Glutamatergic neuron (in vitro differentiated cells): Measurements from ENCODE around the gene PIP4K2A. TPM values are rescaled to one million over a fixed set of nuclear protein-coding genes. Genes with fewer than 3 reads are reported as not detected.

Experiments used
- DNase-seq: peaks from one replicate; pipeline ENCODE4 v3.0.0; 2022
- H3K27ac Mint-ChIP-seq: one replicate; pipeline ENCODE4 v1.8.0; 2020; ENCODE audit warnings: mild to moderate bottlenecking, mixed read lengths, inconsistent platforms; ENCODE audit not compliant: unreplicated experiment
- H3K27me3 Mint-ChIP-seq: one replicate; pipeline ENCODE4 v1.8.0; 2020; ENCODE audit warnings: mild to moderate bottlenecking, moderate library complexity, mixed read lengths, inconsistent platforms; ENCODE audit not compliant: unreplicated experiment
- H3K36me3 Mint-ChIP-seq: one replicate; pipeline ENCODE4 v1.8.0; 2020; ENCODE audit warnings: mild to moderate bottlenecking, mixed read lengths, inconsistent platforms; ENCODE audit not compliant: unreplicated experiment
- H3K4me1 Mint-ChIP-seq: one replicate; pipeline ENCODE4 v1.8.0; 2020; ENCODE audit warnings: mild to moderate bottlenecking, low read depth, mixed read lengths, inconsistent platforms; ENCODE audit not compliant: unreplicated experiment
- H3K4me3 Mint-ChIP-seq: one replicate; pipeline ENCODE4 v1.8.0; 2020; ENCODE audit warnings: mild to moderate bottlenecking, mixed read lengths, inconsistent platforms; ENCODE audit not compliant: unreplicated experiment
- H3K9me3 Mint-ChIP-seq: one replicate; pipeline ENCODE4 v1.8.0; 2020; ENCODE audit warnings: mild to moderate bottlenecking, moderate library complexity, mixed read lengths, inconsistent platforms; ENCODE audit not compliant: unreplicated experiment
- CTCF ChIP-seq: fragments of 200-600 bp; sonication (generic); IDR thresholded peaks from one replicate; pipeline ENCODE4 v1.5.0; 2021; ENCODE audit not compliant: partially characterized antibody, unreplicated experiment
- total RNA-seq: library from RNA; stranded (reverse); fragmentation: NEBNext Ultra II Directional; extraction: Animal tissue kit (Norgen Biotek cat#: 25700); gene quantifications from one replicate; pipeline ENCODE4 v1.2.1, GENCODE V29; 2021; ENCODE audit not compliant: unreplicated experiment

Gene PIP4K2A
- total RNA-seq, 1 donor from 2014 or later: 20.7 TPM

- Mint-ChIP-seq H3K4me1 (peaks cover 15% of the 10 kb centered on the region), H3K4me3 (no peak overlapping the region), H3K9me3 (no peaks in the 10 kb centered on the region), H3K27ac (no peak overlapping the region), H3K27me3 (no peaks in the 10 kb centered on the region), H3K36me3 (no peaks in the 10 kb centered on the region)
- TF ChIP-seq CTCF: no peak
- no peak for DNase-seq
Measured at GRCh38 chr10:22621726-22622125, 92.7 kb downstream of the PIP4K2A start.

- TF ChIP-seq CTCF: no peak
- DNase-seq: no peak
- Mint-ChIP-seq H3K4me1 (peaks cover 15% of the 10 kb centered on the region), H3K27me3 (no peaks in the 10 kb centered on the region), H3K36me3 (no peaks in the 10 kb centered on the region), H3K4me3 (no peak overlapping the region), H3K9me3 (no peaks in the 10 kb centered on the region), H3K27ac (no peak overlapping the region)
Measured at GRCh38 chr10:22620929-22621328, 93.4 kb downstream of the PIP4K2A start.

GRCh38 chr10:22620140-22620857 lies 94.1 kb downstream of the PIP4K2A start:
- no peak for DNase-seq
- no peak for TF ChIP-seq CTCF
- Mint-ChIP-seq H3K36me3 (no peaks in the 10 kb centered on the region), H3K27ac (no peak overlapping the region), H3K9me3 (no peaks in the 10 kb centered on the region), H3K4me1 (peaks cover 15% of the 10 kb centered on the region), H3K27me3 (no peaks in the 10 kb centered on the region), H3K4me3 (no peak overlapping the region)

GRCh38 chr10:22619101-22619500 lies 95.3 kb downstream of the PIP4K2A start:
- H3K4me1 Mint-ChIP-seq: peaks cover 15% of the 10 kb centered on the region
- no peak for TF ChIP-seq CTCF
- DNase-seq: no peak

GRCh38 chr10:22618078-22618785 lies 96.1 kb downstream of the PIP4K2A start:
- no peaks in the 10 kb centered on the region for H3K36me3 Mint-ChIP-seq
- H3K4me3 Mint-ChIP-seq: no peak overlapping the region
- no peak for TF ChIP-seq CTCF
- no peak for DNase-seq
- H3K27me3 Mint-ChIP-seq: no peaks in the 10 kb centered on the region
- H3K4me1 Mint-ChIP-seq: peaks cover 12% of the 10 kb centered on the region
- H3K9me3 Mint-ChIP-seq: no peaks in the 10 kb centered on the region
- H3K27ac Mint-ChIP-seq: no peak overlapping the region

More at GRCh38 chr10:22619101-22619500, 95.3 kb downstream of the PIP4K2A start:
- H3K27ac Mint-ChIP-seq: no peak overlapping the region
- H3K4me3 Mint-ChIP-seq: no peak overlapping the region
- no peaks in the 10 kb centered on the region for H3K9me3 Mint-ChIP-seq
- H3K27me3 Mint-ChIP-seq: no peaks in the 10 kb centered on the region
- H3K36me3 Mint-ChIP-seq: no peaks in the 10 kb centered on the region
